H1 (cell line): ENCODE results near the gene MPP3.

Experiments
- ASH2L ChIP-seq: fragments of 200-600, 300-600 bp; sonication (generic); IDR thresholded peaks from one replicate; pipeline ENCODE4 v1.7.1; 2017; ENCODE audit warnings: low read length
- BRCA1 ChIP-seq: IDR thresholded peaks from 2 replicates; pipeline ENCODE4 v1.6.1; 2012; ENCODE audit warnings: low read depth, low read length, improper control_type of control experiment
- CEBPB ChIP-seq: IDR thresholded peaks from 2 replicates; pipeline ENCODE4 v1.6.1; 2012; ENCODE audit warnings: low read depth, low read length
- EZH2 ChIP-seq: fragments of 200-600 bp; sonication (generic); IDR thresholded peaks from 2 replicates; pipeline ENCODE4 v1.7.1; 2012; ENCODE audit warnings: low read depth, mild to moderate bottlenecking, moderate library complexity, low read length, inconsistent platforms; ENCODE audit not compliant: severe bottlenecking
- GABPA ChIP-seq: IDR thresholded peaks from 2 replicates; pipeline ENCODE4 v1.6.1; 2011; ENCODE audit warnings: mild to moderate bottlenecking, low read length, moderate library complexity, borderline replicate concordance; ENCODE audit not compliant: insufficient read depth
- JUND ChIP-seq: IDR thresholded peaks from 2 replicates; pipeline ENCODE4 v1.6.1; 2011; ENCODE audit warnings: mild to moderate bottlenecking, improper control_type of control experiment, low read length
- MAFK ChIP-seq: IDR thresholded peaks from 2 replicates; pipeline ENCODE4 v1.6.1; 2012; ENCODE audit warnings: low read depth, mild to moderate bottlenecking, improper control_type of control experiment, low read length
- POLR2A ChIP-seq, 2 experiments: IDR thresholded peaks; 1 replicate in 1 of 2; 2 replicates in 1 of 2; pipeline ENCODE4 v1.6.1; 2011; ENCODE audit warnings: low read depth in 2 of 2, low read length in 2 of 2, mild to moderate bottlenecking in 2 of 2; ENCODE audit errors: control extremely low read depth in 1 of 2
- POLR2AphosphoS5 ChIP-seq: IDR thresholded peaks from 2 replicates; pipeline ENCODE4 v1.6.1; 2011; ENCODE audit warnings: low read depth, low read length
- SP4 ChIP-seq: IDR thresholded peaks from 2 replicates; pipeline ENCODE4 v1.6.1; 2012; ENCODE audit warnings: low read length, inconsistent platforms
- YY1 ChIP-seq: IDR thresholded peaks from 2 replicates; pipeline ENCODE4 v1.6.1; 2011; ENCODE audit warnings: low read depth, mild to moderate bottlenecking, low read length
- ZNF274 ChIP-seq: IDR thresholded peaks from 2 replicates; pipeline ENCODE4 v1.7.0; 2012; ENCODE audit warnings: low read length, borderline replicate concordance; ENCODE audit errors: extremely low read depth
- TF ChIP-seq, protein P1 (sequence below), 3 experiments: IDR thresholded peaks; 1 replicate in 2 of 3; 2 replicates in 1 of 3; pipeline versions ENCODE4 v1.5.1 to v1.6.1; 2011; ENCODE audit warnings: low read length in 3 of 3, mild to moderate bottlenecking in 3 of 3, inconsistent platforms in 2 of 3, low read depth in 1 of 3, moderate library complexity in 1 of 3; ENCODE audit not compliant: insufficient read depth in 1 of 3; ENCODE audit errors: control extremely low read depth in 1 of 3

DNA sequence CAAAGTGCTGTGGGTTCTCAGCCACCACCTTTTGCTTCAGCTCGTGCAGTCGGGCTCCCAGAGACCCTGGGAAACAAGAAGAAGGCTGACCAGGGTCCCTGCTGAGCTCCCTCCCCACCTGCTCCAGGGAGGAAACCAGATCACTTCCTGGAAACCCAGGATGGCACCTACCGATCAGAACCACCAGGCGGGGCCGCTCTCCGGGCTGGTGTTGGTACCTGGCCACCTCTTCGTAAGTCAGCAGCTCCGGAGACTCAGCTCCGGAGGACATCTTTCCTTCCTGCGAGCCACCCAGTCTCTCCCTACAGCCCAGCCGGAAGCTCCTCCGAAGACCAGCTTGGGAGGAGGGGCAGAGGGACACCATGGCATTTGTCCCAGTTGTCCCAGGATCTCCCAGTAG, 18.9 kb downstream of the MPP3 start:
- TF ChIP-seq, protein P1, sequence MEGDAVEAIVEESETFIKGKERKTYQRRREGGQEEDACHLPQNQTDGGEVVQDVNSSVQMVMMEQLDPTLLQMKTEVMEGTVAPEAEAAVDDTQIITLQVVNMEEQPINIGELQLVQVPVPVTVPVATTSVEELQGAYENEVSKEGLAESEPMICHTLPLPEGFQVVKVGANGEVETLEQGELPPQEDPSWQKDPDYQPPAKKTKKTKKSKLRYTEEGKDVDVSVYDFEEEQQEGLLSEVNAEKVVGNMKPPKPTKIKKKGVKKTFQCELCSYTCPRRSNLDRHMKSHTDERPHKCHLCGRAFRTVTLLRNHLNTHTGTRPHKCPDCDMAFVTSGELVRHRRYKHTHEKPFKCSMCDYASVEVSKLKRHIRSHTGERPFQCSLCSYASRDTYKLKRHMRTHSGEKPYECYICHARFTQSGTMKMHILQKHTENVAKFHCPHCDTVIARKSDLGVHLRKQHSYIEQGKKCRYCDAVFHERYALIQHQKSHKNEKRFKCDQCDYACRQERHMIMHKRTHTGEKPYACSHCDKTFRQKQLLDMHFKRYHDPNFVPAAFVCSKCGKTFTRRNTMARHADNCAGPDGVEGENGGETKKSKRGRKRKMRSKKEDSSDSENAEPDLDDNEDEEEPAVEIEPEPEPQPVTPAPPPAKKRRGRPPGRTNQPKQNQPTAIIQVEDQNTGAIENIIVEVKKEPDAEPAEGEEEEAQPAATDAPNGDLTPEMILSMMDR (IDR thresholded peaks at IDR 0.05; ENCODE audit: control extremely low read depth in 1 of 3, insufficient read depth in 1 of 3, low read depth in 1 of 3, low read length in 3 of 3): peak; percentile 47 to 58 (median 48)
- TF ChIP-seq ZNF274: no peak
- no peak for TF ChIP-seq EZH2
- TF ChIP-seq CEBPB: no peak
- no peak for TF ChIP-seq SP4
- TF ChIP-seq GABPA: no peak
- no peak for TF ChIP-seq BRCA1
- TF ChIP-seq YY1: no peak
- TF ChIP-seq ASH2L: no peak
- TF ChIP-seq MAFK: no peak
- TF ChIP-seq POLR2A (IDR thresholded peaks at IDR 0.05; ENCODE audit: control extremely low read depth in 1 of 2, low read depth in 2 of 2, low read length in 2 of 2): no peak
- no peak for TF ChIP-seq POLR2AphosphoS5
- no peak for TF ChIP-seq JUND
